Endothelial cell of umbilical vein (primary cell): Measurements from ENCODE around the gene ADAMTSL3. TPM values are rescaled to one million over a fixed set of nuclear protein-coding genes. Genes with fewer than 3 reads are reported as not detected.

Experiments used
- BruUV-seq: library from RNA; stranded (reverse); fragments of 400-500 nt; replicated peaks from 2 replicates; lab custom pipeline; 2021; lab: Mats Ljungman, UMichigan
- CTCF ChIA-PET: fragments of 300-600, 350-600 bp; sonication (Branson Sonifier 250); formaldehyde crosslinking; loops from one replicate; lab custom pipeline; 2021; ENCODE audit warnings: antibody characterized with exemption, inconsistent platforms; lab: Charles Lee
- POLR2A ChIA-PET: fragments of 300-600, 350-600 bp; sonication (Branson Sonifier 250); formaldehyde crosslinking; loops from one replicate; lab custom pipeline; 2021; ENCODE audit warnings: antibody characterized with exemption, inconsistent platforms; lab: Charles Lee
- DNase-seq: peaks from one replicate; pipeline ENCODE4 v3.0.0-alpha.2; 2011; ENCODE audit warnings: low read depth, low spot score
- FAIRE-seq: peaks from 2 replicates; lab custom pipeline; 2011; peaks lifted over from hg19 to GRCh38; lab: Jason Lieb, UNC
- H2AFZ ChIP-seq: 2 replicates; pipeline ENCODE4 v1.6.0; 2012; ENCODE audit warnings: low read depth, low read length, control low read depth, inconsistent platforms
- H3K27ac ChIP-seq: 2 replicates; pipeline ENCODE4 v1.5.1; 2011; ENCODE audit warnings: low read depth, mild to moderate bottlenecking, control low read depth, low read length, moderate library complexity; ENCODE audit not compliant: insufficient read depth
- H3K27me3 ChIP-seq, 2 experiments: 2 replicates each; pipeline versions ENCODE4 v1.6.0 to v1.6.1; 2011; ENCODE audit warnings: low read length in 2 of 2, mixed read lengths in 1 of 2; ENCODE audit not compliant: control insufficient read depth in 2 of 2, insufficient read depth in 2 of 2
- H3K36me3 ChIP-seq, 2 experiments: 2 replicates in 1 of 2; 3 replicates in 1 of 2; pipeline ENCODE4 v1.5.1; 2011; ENCODE audit warnings: low read length in 2 of 2, mild to moderate bottlenecking in 1 of 2, moderate library complexity in 1 of 2; ENCODE audit not compliant: control insufficient read depth in 2 of 2, insufficient read depth in 2 of 2; ENCODE audit errors: extremely low read depth in 1 of 2
- H3K4me1 ChIP-seq: 3 replicates; pipeline ENCODE4 v1.5.1; 2011; ENCODE audit warnings: mild to moderate bottlenecking, low read length; ENCODE audit not compliant: control insufficient read depth, insufficient read depth; ENCODE audit errors: extremely low read depth
- H3K4me2 ChIP-seq: 2 replicates; pipeline ENCODE4 v1.6.1; 2011; ENCODE audit warnings: low read length, control low read depth, mixed read lengths; ENCODE audit not compliant: insufficient read depth
- H3K4me3 ChIP-seq, 3 experiments: fragments of 200-600 bp in 1 of 3; sonication (generic), shearing (Covaris generic) in 1 of 3; replicated peaks in 1 of 3; 2 replicates each; pipeline ENCODE4 v1.5.1; 2011 to 2016; ENCODE audit warnings: control low read depth in 3 of 3, low read length in 3 of 3, mild to moderate bottlenecking in 2 of 3, inconsistent platforms in 1 of 3, low read depth in 1 of 3, moderate library complexity in 1 of 3; ENCODE audit not compliant: insufficient read depth in 1 of 3
- H3K79me2 ChIP-seq: 2 replicates; pipeline ENCODE4 v1.6.0; 2012; ENCODE audit warnings: low read length, inconsistent platforms; ENCODE audit not compliant: control insufficient read depth, insufficient read depth
- H3K9ac ChIP-seq: replicated peaks from 2 replicates; pipeline ENCODE3; 2011; ENCODE audit warnings: low read length, control low read depth; ENCODE audit not compliant: insufficient read depth; ENCODE audit errors: extremely low read depth
- H3K9me1 ChIP-seq: replicated peaks from 3 replicates; pipeline ENCODE4 v1.6.0; 2011; ENCODE audit warnings: mild to moderate bottlenecking, low read length; ENCODE audit not compliant: control insufficient read depth, insufficient read depth; ENCODE audit errors: extremely low read depth
- H3K9me3 ChIP-seq: replicated peaks from 2 replicates; pipeline ENCODE4 v1.5.1; 2012; ENCODE audit warnings: low read length, inconsistent platforms; ENCODE audit not compliant: control insufficient read depth, insufficient read depth
- H4K20me1 ChIP-seq: replicated peaks from 2 replicates; pipeline ENCODE3; 2011; ENCODE audit warnings: mild to moderate bottlenecking, low read length; ENCODE audit not compliant: control insufficient read depth, insufficient read depth; ENCODE audit errors: extremely low read depth
- EZH2 ChIP-seq: IDR thresholded peaks from 2 replicates; pipeline ENCODE4 v1.6.1; 2012; ENCODE audit warnings: borderline replicate concordance, low read depth, mild to moderate bottlenecking, moderate library complexity, low read length, inconsistent platforms; ENCODE audit not compliant: severe bottlenecking
- FOS ChIP-seq: IDR thresholded peaks from 2 replicates; pipeline ENCODE4 v1.6.1; 2011; ENCODE audit warnings: mild to moderate bottlenecking, low read length, moderate library complexity, borderline replicate concordance; ENCODE audit not compliant: insufficient read depth
- GATA2 ChIP-seq: IDR thresholded peaks from 2 replicates; pipeline ENCODE4 v1.7.0; 2011; ENCODE audit warnings: low read depth, mild to moderate bottlenecking, moderate library complexity, mixed read lengths, low read length; ENCODE audit not compliant: insufficient read length, insufficient read depth
- JUN ChIP-seq: IDR thresholded peaks from 2 replicates; pipeline ENCODE4 v1.6.1; 2011; ENCODE audit warnings: borderline replicate concordance, low read depth; ENCODE audit not compliant: insufficient read length, insufficient read depth
- MYC ChIP-seq: IDR thresholded peaks from one replicate; pipeline ENCODE4 v1.6.1; 2011; ENCODE audit warnings: mild to moderate bottlenecking, low read depth, low read length
- POLR2A ChIP-seq: IDR thresholded peaks from 2 replicates; pipeline ENCODE4 v1.6.1; 2012; ENCODE audit warnings: low read depth, mild to moderate bottlenecking, control low read depth, low read length
- POLR2AphosphoS5 ChIP-seq: IDR thresholded peaks from 2 replicates; pipeline ENCODE4 v1.6.1; 2012; ENCODE audit warnings: low read depth, mild to moderate bottlenecking, control low read depth, low read length, moderate library complexity; ENCODE audit not compliant: insufficient read depth
- dilution Hi-C: fragments of 300-500 bp; cut with MboI; formaldehyde crosslinking; loops from one replicate; pipeline ENCODE4 v1.15.0; 2019; ENCODE audit warnings: low sequenced_read_pairs; ENCODE audit not compliant: extremely low pct_ligation_motif_present
- intact Hi-C: fragments of 100-400 bp; cut with micrococcal nuclease; formaldehyde crosslinking; loops from one replicate; pipeline ENCODE4 v1.10.0; 2022
- polyA plus RNA-seq, 4 experiments: library from polyadenylated mRNA; depleted of rRNA in 3 of 4; stranded (reverse) in 3 of 4; unstranded in 1 of 4; fragments of >200 nt; gene quantifications; 2 replicates each; pipeline versions ENCODE4 v1.2.1 to v1.2.3, GENCODE V29; 2011 to 2012; ENCODE audit warnings: missing spikeins in 1 of 4
- total RNA-seq: library from RNA; stranded (reverse); gene quantifications from 2 replicates; pipeline ENCODE4 v1.2.3, GENCODE V29; 2021
- TF ChIP-seq, protein P1 (sequence below): IDR thresholded peaks from 2 replicates; pipeline ENCODE4 v1.6.1; 2011; ENCODE audit not compliant: insufficient read depth, insufficient read length
- TF ChIP-seq, protein P2 (sequence below), 2 donors: IDR thresholded peaks; 1 replicate in 1 of 2; 2 replicates in 1 of 2; pipeline ENCODE4 v1.5.1; 2011; ENCODE audit warnings: low read length in 2 of 2, mild to moderate bottlenecking in 2 of 2, moderate library complexity in 2 of 2, control low read depth in 1 of 2, inconsistent platforms in 1 of 2, low read depth in 1 of 2; ENCODE audit not compliant: insufficient read depth in 1 of 2; ENCODE audit errors: extremely low read depth in 1 of 2

Gene ADAMTSL3
- total and polyA plus RNA-seq, 2 donors (not counting 3 experiments of a cell fraction or from before 2014, with no cell fraction given): not detected

DNA sequence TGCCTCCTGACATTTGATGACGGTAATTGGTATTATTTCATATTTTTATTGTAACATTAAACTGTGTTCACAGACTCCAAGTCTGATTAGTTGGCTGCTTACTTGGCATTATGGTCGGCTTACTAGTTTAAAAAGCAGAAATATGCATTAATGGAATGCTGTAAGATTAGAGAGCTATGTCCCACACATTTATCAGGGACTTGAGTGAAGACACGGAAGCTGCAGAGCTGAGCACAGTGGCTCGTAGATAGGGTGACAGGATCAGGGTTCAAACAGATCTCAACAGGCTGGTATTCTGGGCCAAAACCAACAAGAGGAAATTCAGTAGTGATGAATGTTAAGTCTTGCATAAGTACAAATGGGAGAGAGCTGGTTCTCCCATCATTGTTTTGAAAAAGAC is 113.8 kb downstream of the ADAMTSL3 start:
- Histone ChIP-seq H3K79me2 (no peaks in the 10 kb centered on the region), H3K27ac (no peak overlapping the region), H3K9ac (no peak overlapping the region), H3K27me3 (no peaks in the 10 kb centered on the region), H3K4me1 (no peaks in the 10 kb centered on the region), H2AFZ (no peak overlapping the region), H3K36me3 (no peaks in the 10 kb centered on the region), H4K20me1 (no peaks in the 10 kb centered on the region), H3K9me3 (no peaks in the 10 kb centered on the region), H3K4me3 (no peak overlapping the region), H3K9me1 (no peaks in the 10 kb centered on the region), H3K4me2 (no peak overlapping the region)
- CTCF ChIA-PET: no interaction called here
- FAIRE-seq (no peak), DNase-seq (no peak)
- dilution Hi-C loops (no loop called here), intact Hi-C loops (no loop called here)
- TF ChIP-seq, protein P1, sequence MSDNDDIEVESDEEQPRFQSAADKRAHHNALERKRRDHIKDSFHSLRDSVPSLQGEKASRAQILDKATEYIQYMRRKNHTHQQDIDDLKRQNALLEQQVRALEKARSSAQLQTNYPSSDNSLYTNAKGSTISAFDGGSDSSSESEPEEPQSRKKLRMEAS: no peak
- no peak for TF ChIP-seq MYC
- no peak for TF ChIP-seq GATA2
- TF ChIP-seq POLR2AphosphoS5: no peak
- TF ChIP-seq POLR2A: no peak
- TF ChIP-seq FOS: no peak
- TF ChIP-seq, protein P2, sequence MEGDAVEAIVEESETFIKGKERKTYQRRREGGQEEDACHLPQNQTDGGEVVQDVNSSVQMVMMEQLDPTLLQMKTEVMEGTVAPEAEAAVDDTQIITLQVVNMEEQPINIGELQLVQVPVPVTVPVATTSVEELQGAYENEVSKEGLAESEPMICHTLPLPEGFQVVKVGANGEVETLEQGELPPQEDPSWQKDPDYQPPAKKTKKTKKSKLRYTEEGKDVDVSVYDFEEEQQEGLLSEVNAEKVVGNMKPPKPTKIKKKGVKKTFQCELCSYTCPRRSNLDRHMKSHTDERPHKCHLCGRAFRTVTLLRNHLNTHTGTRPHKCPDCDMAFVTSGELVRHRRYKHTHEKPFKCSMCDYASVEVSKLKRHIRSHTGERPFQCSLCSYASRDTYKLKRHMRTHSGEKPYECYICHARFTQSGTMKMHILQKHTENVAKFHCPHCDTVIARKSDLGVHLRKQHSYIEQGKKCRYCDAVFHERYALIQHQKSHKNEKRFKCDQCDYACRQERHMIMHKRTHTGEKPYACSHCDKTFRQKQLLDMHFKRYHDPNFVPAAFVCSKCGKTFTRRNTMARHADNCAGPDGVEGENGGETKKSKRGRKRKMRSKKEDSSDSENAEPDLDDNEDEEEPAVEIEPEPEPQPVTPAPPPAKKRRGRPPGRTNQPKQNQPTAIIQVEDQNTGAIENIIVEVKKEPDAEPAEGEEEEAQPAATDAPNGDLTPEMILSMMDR (IDR thresholded peaks at IDR 0.05; ENCODE audit: extremely low read depth in 1 of 2, insufficient read depth in 1 of 2, low read depth in 1 of 2, low read length in 2 of 2): no peak
- no peak for TF ChIP-seq JUN
- no peak for TF ChIP-seq EZH2
- POLR2A ChIA-PET: no interaction called here
- no TSS peak for BruUV-seq
